ENCODE measurements around the gene TMIGD3.

The TMIGD3 gene

DNA sequence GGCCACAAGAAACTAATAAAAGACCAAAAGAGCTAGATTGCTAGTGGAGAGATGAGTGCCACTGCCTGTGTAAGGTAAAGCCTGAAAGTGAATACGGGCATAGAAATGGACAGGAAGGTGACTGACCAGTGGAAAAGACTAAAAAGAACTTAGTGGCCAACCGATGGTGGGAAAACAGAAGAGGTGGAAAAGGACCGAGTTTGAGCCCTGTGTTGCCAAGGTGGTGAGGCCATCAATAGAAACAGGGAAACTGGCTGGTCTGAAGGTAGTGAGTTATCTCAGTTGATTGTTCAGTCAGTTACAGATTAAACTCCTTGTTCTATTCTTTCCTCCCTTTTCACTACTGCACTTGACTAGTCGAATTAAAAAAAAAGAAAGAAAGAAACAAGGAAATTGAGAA lies 56.9 kb downstream of the TMIGD3 start:
- peak overlapping the region; percentile 90 for H3K27ac ChIP-seq
- TF ChIP-seq, protein P1, sequence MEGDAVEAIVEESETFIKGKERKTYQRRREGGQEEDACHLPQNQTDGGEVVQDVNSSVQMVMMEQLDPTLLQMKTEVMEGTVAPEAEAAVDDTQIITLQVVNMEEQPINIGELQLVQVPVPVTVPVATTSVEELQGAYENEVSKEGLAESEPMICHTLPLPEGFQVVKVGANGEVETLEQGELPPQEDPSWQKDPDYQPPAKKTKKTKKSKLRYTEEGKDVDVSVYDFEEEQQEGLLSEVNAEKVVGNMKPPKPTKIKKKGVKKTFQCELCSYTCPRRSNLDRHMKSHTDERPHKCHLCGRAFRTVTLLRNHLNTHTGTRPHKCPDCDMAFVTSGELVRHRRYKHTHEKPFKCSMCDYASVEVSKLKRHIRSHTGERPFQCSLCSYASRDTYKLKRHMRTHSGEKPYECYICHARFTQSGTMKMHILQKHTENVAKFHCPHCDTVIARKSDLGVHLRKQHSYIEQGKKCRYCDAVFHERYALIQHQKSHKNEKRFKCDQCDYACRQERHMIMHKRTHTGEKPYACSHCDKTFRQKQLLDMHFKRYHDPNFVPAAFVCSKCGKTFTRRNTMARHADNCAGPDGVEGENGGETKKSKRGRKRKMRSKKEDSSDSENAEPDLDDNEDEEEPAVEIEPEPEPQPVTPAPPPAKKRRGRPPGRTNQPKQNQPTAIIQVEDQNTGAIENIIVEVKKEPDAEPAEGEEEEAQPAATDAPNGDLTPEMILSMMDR (conservative IDR thresholded peaks at IDR 0.05) = no peak

DNA sequence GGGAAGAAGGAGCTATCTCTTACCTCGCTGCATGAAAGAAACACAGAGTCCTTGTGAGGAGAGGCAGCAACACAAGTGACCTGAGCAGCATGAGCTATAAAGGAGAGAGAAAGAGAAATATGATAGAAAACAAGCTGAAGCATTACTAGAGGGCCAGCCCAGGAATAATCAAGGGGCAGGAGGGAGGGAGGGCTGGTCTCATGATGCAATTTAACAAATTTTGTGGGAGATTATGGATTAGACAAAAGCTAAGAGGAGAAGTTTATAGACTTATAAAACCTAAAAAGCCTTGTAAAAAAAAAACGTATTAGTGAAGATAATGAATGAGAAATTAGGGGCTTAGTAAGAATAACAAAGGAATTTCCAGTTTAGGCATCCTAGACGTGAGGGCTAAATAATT lies 59.4 kb downstream of the TMIGD3 start:
- H3K27ac ChIP-seq = no peak overlapping the region
- TF ChIP-seq, protein P1 (conservative IDR thresholded peaks at IDR 0.05) = no peak

DNA sequence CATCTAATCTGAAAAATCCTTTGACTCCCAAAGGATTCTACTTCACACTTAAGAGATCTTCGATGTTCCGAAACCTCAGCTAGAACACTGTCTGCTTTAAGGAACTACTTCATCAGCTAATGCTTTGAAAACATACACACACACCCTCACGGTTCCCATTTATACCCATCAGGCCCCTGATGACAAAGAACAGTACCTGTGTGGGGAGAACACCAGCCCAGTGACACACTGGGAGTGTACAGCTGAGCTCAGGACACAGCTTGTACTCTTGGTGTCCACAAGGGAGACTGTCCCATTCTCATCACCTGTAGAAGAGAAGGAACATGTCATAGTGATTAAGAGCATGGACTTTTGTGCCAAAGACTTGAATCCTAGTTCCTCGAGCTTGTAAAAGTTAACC lies 61.0 kb downstream of the TMIGD3 start:
- TF ChIP-seq, protein P1 (conservative IDR thresholded peaks at IDR 0.05) = no peak

DNA sequence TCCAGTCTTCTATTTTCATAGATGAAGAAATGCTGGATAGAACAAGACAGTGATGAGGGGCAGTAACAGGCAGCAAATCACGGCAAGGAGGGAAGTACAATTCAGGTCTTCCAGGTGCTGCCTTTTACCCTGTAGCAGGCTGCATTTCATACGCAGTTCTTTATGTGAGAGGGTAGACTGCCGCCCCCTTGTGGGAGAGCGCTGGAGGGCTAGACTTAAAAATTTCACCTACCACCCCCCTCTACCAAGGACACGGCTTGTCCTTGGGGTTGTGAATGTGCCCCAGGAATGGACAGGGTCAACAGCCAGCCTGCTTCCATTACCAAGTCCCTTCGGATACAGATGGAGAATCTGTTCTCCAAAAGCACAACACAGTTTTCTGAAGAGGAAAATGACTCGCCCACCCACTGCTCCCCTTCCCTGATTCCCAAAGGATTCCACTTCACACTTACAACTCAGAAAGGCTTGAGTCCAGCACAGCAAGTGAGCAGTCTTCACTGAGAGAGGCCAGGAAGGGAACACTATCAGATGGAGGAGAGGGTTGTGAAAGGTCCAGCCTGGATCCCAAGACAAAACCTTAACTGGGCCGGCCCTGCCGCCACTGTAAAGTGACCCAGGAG lies 61.8 kb downstream of the TMIGD3 start:
- TF ChIP-seq, protein P1 (conservative IDR thresholded peaks at IDR 0.05) = peak; percentile 85
- no peak overlapping the region for H3K27ac ChIP-seq

More for the DNA sequence above, 61.0 kb downstream of the TMIGD3 start:
- H3K27ac ChIP-seq = no peak overlapping the region

DNA sequence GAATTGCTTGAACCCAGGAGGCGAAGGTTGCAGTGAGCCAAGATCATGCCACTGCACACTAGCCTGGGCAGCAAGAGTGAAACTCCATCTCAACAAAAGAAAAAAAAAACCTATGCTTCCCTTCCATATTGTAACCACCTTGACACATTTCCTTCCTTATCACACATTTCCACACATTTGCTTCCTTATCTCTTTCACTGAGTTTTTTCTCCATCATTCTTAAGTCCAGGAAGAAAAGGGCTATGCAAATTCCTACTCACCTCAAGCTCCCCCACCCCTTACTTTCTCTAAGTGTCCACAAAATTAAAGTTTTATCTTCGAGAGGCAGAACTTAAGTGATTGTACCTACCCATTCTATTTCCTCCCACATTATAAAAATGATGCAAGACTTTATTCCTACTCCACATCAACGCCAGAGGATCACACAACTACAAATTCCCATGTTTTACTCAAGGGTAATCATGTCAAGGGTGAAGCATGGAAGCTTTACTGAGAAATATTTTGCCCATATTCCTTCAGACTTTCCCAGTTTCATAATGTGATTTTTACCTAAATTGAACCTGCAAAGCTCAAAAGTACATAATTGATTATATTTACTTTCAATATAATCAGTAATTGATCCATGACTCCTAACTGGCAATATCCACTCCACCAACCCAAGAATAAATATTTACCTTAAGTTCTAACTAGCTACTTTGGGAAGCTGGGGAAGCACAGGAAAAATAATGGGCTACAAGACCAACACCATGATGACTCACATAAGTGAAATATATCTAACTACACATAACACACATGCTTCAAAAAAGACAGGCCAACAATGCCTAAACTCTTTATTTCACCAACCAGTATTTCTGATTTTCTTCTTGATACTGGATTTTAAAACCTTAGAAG lies 63.7 kb downstream of the TMIGD3 start:
- TF ChIP-seq, protein P1 (conservative IDR thresholded peaks at IDR 0.05) = no peak
- no peak overlapping the region for H3K27ac ChIP-seq

DNA sequence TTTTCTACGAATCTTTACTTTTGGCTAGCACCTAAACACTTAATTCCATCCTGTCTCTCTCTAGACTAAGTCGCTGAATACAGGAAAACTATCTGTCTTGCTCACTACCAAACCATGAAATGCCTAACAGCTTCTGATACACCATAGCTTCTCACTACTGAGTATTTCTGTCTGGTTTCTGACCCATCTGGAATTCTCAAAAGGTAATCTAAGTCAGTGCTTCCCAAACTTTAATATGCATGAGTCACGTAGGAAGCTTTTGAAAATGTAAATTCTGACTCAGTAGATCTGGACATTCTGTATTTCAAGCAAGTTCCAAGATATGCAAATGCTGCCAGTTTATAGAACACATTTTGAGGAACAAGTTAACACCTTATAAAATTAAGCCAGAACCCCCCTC lies 66.7 kb downstream of the TMIGD3 start:
- TF ChIP-seq, protein P1 (conservative IDR thresholded peaks at IDR 0.05) = no peak
- no peak overlapping the region for H3K27ac ChIP-seq
